Right lobe of liver (tissue), 6 donors: ENCODE data around the gene COL3A1. TPM values are rescaled to one million over a fixed set of nuclear protein-coding genes. Genes with fewer than 3 reads are reported as not detected.

Experiments used
- ATAC-seq, 4 donors: fragments of 200-7000 bp; cut with Tn5 transposase; one replicate each; pipeline ENCODE4 v1.9.1; 2020; ENCODE audit warnings: mild to moderate bottlenecking in 4 of 4, moderate library complexity in 4 of 4
- DNase-seq, 3 donors: peaks; one replicate each; pipeline ENCODE4 v3.0.0-alpha.2; 2020
- H3K27ac ChIP-seq, 3 donors: fragments of 200-600 bp; one replicate each; pipeline ENCODE4 v1.8.0; 2022
- H3K27me3 ChIP-seq, 2 donors: fragments of 200-600 bp; one replicate each; pipeline ENCODE4 v1.8.0; 2022
- H3K36me3 ChIP-seq, 4 donors: fragments of 200-600 bp; sonication (generic) in 1 of 4; one replicate each; pipeline versions ENCODE4 v1.5.1 to v1.8.0; 2017 to 2022; ENCODE audit warnings: control low read depth in 1 of 4
- H3K4me1 ChIP-seq, 4 donors: fragments of 200-600 bp; sonication (generic) in 1 of 4; one replicate each; pipeline versions ENCODE4 v1.5.1 to v1.8.0; 2017 to 2022; ENCODE audit warnings: control low read depth in 1 of 4
- H3K4me3 ChIP-seq, 3 donors: fragments of 200-600 bp; one replicate each; pipeline ENCODE4 v1.8.0; 2022
- H3K9me3 ChIP-seq, 4 donors: fragments of 200-600 bp; sonication (generic) in 1 of 4; one replicate each; pipeline versions ENCODE4 v1.5.1 to v1.8.0; 2017 to 2022; ENCODE audit warnings: control low read depth in 1 of 4
- CTCF ChIP-seq, 4 donors: fragments of 200-600 bp in 3 of 4; fragments of 450-650 bp in 1 of 4; IDR thresholded peaks; one replicate each; pipeline versions ENCODE4 v1.5.1 to v1.8.0; 2016 to 2022; ENCODE audit warnings: antibody characterized with exemption in 4 of 4, mild to moderate bottlenecking in 2 of 4
- POLR2A ChIP-seq: fragments of 450-650 bp; IDR thresholded peaks from one replicate; pipeline ENCODE4 v1.6.1; 2017; ENCODE audit warnings: antibody characterized with exemption, mild to moderate bottlenecking
- WGBS: methylation state at CpG from one replicate; pipeline ENCODE4 v1.1.6; 2018; ENCODE audit warnings: low coverage, low lambda C conversion rate; ENCODE audit not compliant: insufficient coverage; ENCODE audit errors: missing lambda C conversion rate; 5-methylcytosine and 5-hydroxymethylcytosine counted together
- intact Hi-C, 2 donors: fragments of 100-400 bp; cut with DNase I; formaldehyde crosslinking; loops; one replicate each; pipeline versions ENCODE4 v1.11.2 to v1.14.1; 2022
- total RNA-seq, 6 experiments: library from RNA; depleted of rRNA in 2 of 6; stranded (reverse); fragments of >200 nt in 2 of 6; fragmentation: NEBNext Ultra II Directional in 3 of 6; extraction: Animal tissue kit (Norgen Biotek cat#: 25700) in 3 of 6; gene quantifications; one replicate each; pipeline versions ENCODE4 v1.1.0 to v1.2.4, GENCODE V29; 2016 to 2023
- donor health status: DM: no; HTN: yes; CAD: no.
- donor health status: DM: no; HTN: no; CAD: no.
- donor health status: DM: no; HTN: no; CAD: no.
- donor health status: DM: no; HTN: yes; CAD: no.
- donor health status: DM: no; HTN: yes; CAD: no.

COL3A1 gene
- total RNA-seq, 6 experiments from 2014 or later: 13.8 to 97.0 (median 60.9) TPM

GRCh38 chr2:189008555-189009262 is 34.5 kb downstream of the COL3A1 start:
- Histone ChIP-seq H3K36me3 (no peaks in the 10 kb centered on the region), H3K4me1 (no peaks in the 10 kb centered on the region), H3K9me3 (no peaks in the 10 kb centered on the region), H3K27me3 (no peaks in the 10 kb centered on the region), H3K4me3 (no peak overlapping the region), H3K27ac (no peak overlapping the region)
- TF ChIP-seq CTCF (IDR thresholded peaks at IDR 0.05): no peak
- TF ChIP-seq POLR2A: no peak
- no peak for ATAC-seq
- DNase-seq: no peak
- WGBS: 75% methylated on average over 9 of the region's 9 CpGs
- intact Hi-C loops: no loop called here

GRCh38 chr2:189010536-189010935 is 36.4 kb downstream of the COL3A1 start:
- Histone ChIP-seq H3K4me3 (no peak overlapping the region), H3K27ac (no peak overlapping the region), H3K36me3 (no peaks in the 10 kb centered on the region), H3K9me3 (no peaks in the 10 kb centered on the region), H3K4me1 (no peaks in the 10 kb centered on the region), H3K27me3 (no peaks in the 10 kb centered on the region)
- no peak for DNase-seq
- intact Hi-C loops: no loop called here
- 74% methylated on average over 6 of the region's 6 CpGs for WGBS
- no peak for TF ChIP-seq CTCF (IDR thresholded peaks at IDR 0.05)
- no peak for TF ChIP-seq POLR2A
- no peak for ATAC-seq

GRCh38 chr2:189012351-189012750 is 38.2 kb downstream of the COL3A1 start:
- intact Hi-C loops: no loop called here

GRCh38 chr2:189013031-189013430 is 38.9 kb downstream of the COL3A1 start:
- Histone ChIP-seq H3K36me3 (no peaks in the 10 kb centered on the region), H3K4me3 (no peak overlapping the region), H3K4me1 (no peaks in the 10 kb centered on the region), H3K27me3 (no peaks in the 10 kb centered on the region), H3K9me3 (no peaks in the 10 kb centered on the region), H3K27ac (no peak overlapping the region)
- 78% methylated on average over 3 of the region's 3 CpGs for WGBS
- ATAC-seq (no peak), DNase-seq (no peak)
- TF ChIP-seq POLR2A: no peak
- no peak for TF ChIP-seq CTCF (IDR thresholded peaks at IDR 0.05)
- intact Hi-C loops: no loop called here

More at GRCh38 chr2:189012351-189012750, 38.2 kb downstream of the COL3A1 start:
- Histone ChIP-seq H3K27ac (no peak overlapping the region), H3K4me3 (no peak overlapping the region), H3K9me3 (no peaks in the 10 kb centered on the region), H3K4me1 (no peaks in the 10 kb centered on the region), H3K27me3 (no peaks in the 10 kb centered on the region), H3K36me3 (no peaks in the 10 kb centered on the region)
- ATAC-seq (no peak), DNase-seq (no peak)
- no peak for TF ChIP-seq POLR2A
- TF ChIP-seq CTCF (IDR thresholded peaks at IDR 0.05): no peak
- whole genome bisulfite sequencing: 73% methylated on average over 1 of the region's 1 CpG
